NCI-H1930 (cell line): ENCODE measurements around the gene SWSAP1.
"Not testable (repeated sequence)": the region's sequence is repeated elsewhere in the genome, so short reads cannot be mapped to it uniquely, and the experiment has no call there.

ENCODE experiments used
- DNase-seq, 2 experiments: peaks; one replicate each; lab custom pipeline; 2025; lab: John Stamatoyannopoulos, UW

The SWSAP1 gene

GRCh38 chr19:11374433-11375142 is at the start of gene SWSAP1:
Gene SWSAP1 (plus strand): TSS chr19:11374666. CDS start chr19:11374681, 15 bp downstream.
- DNase-seq = peak; percentile 94 to 95

DNA sequence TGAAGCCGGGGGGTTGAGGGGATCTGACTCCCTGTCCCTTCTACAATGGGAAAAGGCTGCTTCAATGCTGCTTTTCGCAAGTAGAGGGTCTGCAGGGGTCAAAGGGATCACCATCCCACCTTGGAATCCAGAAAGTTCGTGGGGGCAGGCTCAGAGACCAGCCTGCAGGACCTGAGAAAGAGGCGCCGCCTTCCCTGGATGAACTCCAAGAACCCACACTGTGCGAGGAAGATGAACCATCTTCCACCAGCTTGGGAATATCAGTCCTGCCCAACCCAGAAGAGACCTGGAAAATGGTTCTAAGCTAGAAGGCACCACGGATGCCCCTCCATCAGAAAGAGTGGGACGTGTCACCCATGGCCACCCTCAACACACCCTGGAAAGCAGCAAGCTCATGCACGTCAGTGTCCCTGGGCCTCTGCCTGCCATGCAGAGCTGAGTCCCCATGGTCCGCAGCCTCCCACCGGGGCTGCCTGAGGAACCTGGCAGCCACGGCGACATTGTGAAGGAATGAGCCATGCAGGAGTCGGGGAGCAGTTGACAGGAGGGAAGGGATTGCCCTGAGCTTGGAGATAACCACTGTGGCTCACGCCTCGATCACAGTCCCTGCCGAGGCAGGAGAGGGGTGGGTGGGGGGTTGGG is 49.6 kb upstream of the SWSAP1 start:
- no peak for DNase-seq

DNA sequence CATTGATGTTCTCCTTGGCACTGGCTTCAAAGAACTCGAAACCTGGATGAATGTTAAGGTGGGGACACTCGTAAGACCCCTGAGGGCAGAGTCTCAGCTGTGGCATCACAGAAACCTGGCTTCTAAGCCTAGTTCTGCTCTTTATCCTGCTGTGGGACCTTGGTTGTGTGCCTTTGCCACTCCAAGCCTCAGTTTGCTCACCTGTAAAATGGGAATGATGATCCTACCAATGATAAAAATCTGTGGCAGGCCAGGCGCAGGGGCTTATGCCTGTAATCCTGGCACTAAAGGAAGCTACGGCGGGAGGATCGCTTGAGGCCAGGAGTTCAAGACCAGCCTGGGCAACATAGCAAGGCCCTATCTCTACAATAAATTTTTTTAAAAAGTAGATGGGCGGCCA is 48.9 kb upstream of the SWSAP1 start:
- DNase-seq = no peak

DNA sequence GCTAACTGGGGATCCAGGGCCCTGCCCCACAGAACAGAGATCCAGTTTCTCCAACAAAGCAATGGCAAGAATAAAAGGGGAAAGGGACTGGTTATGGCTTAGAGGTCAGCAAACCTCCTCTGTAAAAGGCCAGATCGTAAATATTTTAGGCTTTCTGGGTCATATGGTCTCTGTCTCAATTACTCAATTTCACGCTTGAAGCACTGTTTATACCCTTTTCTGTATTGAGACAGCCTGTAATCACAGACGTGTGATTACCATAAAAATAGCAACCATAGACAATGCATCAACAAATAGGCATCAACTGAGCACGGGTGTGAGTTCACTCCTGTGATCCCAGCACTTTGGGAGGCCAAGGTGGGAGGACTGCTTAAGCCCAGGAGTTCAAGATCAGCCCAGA is 44.3 kb upstream of the SWSAP1 start:
- DNase-seq = no peak

- DNase-seq = no peak
Observed at GRCh38 chr19:11331502-11331901, 43.0 kb upstream of the SWSAP1 start.

GRCh38 chr19:11332822-11333221 is 41.6 kb upstream of the SWSAP1 start:
- no peak for DNase-seq

GRCh38 chr19:11333838-11334237 is 40.6 kb upstream of the SWSAP1 start:
- not testable (repeated sequence) for DNase-seq

- DNase-seq = no peak
Observed at GRCh38 chr19:11335449-11336146, 38.9 kb upstream of the SWSAP1 start.

DNA sequence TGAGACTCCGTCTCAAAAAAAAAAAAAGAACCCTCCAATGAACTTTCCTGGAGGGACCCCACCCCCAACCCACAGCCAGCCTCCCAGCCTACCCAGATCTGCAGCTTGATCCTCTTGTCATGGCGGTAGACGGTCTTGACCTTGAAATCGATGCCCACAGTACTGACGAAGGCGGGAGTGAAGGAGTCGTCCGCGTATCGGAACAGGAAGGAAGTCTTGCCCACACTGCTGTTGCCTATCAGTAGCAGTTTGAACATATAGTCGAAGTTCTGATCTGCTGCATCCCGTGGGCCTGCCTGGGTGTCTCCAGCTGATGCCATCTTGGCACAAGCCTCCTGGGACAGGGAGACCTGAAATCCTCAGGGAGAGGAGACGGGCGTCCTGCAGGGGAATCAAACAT is 37.4 kb upstream of the SWSAP1 start:
- DNase-seq = no peak

- no peak for DNase-seq
Observed at GRCh38 chr19:11338121-11338520, 36.3 kb upstream of the SWSAP1 start.

DNA sequence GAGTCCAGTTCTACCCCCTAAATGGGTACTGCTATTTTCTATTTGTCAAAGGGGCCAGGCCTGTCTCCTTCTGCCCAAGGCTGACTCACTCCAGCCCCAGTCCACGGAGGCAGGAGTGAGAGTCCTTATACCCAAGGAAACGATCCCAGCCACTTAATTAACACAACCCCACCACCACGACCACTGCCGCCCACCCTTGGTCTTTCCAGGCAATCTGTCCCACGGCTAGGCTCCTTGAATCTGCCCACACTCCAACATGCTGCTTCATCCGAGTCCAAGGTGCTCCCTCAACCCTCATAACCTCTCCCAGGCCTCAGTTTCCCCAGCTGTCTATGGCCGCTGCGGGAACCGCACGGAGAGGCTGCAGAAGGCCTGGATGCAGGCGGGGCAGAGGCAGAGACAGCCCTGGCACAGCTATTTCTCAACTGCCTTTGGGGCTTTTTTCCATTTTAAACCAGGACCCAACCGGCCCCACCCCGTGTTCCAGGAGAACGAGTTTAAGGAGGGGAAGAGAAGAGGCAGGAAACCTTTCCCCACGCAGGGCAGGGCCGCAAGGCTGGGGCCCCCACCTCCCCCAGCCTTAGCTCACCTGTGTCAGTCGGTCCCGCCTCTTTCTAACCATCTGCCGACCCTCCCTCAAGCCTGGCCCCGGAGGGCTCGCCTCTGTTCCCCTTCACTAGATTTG is 35.8 kb upstream of the SWSAP1 start:
- DNase-seq = no peak

DNA sequence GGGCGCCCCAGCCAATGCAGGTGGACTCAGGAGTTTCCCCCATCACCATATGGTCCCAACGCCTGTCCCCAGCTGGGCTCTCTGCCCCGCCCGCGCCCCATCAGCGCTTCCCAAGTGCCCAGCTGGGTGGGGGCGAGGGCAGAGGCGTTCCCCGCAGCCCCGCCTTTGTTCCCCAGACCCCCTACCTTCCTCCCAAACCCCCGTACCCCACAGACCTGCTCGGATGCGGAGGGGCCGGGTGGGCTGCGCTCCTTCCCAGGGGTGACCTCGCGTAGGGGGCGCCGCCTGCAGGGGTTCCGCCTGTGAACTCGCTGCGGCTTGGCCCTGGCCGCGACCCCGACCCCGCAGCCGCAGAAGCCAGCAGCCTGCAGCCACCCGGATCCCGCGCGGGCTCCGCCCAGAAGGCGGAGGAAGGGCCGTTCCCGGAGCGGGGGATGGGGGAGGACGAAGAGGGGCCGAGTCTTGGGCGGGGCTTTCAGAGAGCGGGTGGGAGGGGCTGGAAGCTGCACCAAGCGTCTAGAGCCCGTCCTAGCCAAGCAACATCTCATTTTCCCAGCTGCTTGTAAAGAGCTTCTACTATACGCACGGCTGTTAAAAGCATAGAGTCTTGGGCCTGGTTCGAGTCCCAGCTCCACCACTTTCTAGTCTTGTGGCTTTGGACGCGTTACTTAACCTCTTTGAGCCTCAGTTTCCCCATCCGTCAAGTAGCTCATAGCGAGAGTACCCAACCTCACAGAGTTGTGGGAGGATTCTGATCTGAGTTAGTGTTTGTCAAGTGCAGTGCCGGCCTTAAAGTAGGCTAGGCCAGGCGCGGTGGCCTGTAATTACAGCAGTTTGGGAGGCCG is 35.0 kb upstream of the SWSAP1 start, which contains the start of gene RAB3D:
RAB3D (minus strand) TSS at position 404 of the 845 bp plus-strand sequence. CDS start 2,258 bp downstream, outside the sequence.
- peak; percentile 54 to 77 for DNase-seq

- not testable (repeated sequence) for DNase-seq
Observed at GRCh38 chr19:11340099-11340467, 34.4 kb upstream of the SWSAP1 start.

DNA sequence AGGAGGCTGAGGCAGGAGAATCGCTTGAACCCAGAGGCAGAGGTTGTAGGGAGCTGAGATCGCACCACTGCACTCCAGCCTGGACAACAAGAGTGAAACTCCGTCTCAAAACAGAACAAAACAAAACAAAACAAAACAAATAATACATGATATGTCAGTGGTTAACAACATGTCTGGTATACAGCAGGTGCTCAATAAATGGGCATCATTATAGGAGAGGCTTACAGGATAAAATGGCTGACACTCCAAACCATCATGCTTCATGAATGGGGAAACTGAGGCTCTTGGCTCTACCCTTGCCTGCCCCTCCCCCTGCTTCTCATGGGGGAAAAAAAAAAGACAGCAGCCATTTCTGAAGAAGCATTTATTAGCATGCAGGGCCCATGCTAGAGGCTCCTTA is 32.0 kb upstream of the SWSAP1 start:
- no peak for DNase-seq

DNA sequence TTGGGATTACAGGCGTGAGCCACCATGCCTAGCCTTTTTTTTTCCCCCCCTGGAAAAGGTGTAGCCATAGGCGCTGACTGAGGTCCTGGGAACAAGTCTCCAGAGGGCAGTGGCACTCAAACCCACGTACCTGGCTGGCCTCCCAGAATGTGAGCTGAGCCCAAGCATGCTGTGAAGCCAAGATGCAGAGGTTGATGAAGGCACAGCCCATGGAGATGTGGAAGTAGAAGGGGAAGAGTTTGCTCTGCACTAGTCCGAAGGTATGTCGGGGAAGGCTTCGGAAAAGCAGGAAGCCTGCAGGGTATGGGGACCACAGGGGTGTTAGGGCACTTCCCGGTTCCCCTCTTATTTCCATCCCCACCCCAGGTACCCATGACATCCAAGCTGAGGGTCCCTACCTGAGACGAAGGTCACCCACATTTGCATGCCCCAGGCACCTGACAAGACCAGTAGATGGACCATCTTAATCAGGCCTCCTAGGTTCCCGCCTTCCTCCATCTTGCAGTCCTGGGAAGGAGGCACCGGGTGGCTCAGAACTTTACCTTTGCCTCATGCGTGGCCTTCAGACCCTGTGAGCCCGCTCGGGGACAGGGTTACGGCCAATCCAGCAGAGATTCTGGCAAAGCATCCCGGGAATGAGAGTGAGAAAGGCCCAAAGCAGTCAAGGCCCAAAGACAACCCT is 29.2 kb upstream of the SWSAP1 start:
- DNase-seq = no peak

GRCh38 chr19:11346104-11346940 is 28.1 kb upstream of the SWSAP1 start, which contains the start of the genes CCDC159 and TMEM205:
Gene CCDC159 (plus strand): TSS chr19:11346519. CDS start chr19:11346607, 88 bp downstream.
Gene TMEM205 (minus strand): TSS chr19:11346268. CDS start chr19:11345619, 649 bp downstream.
- DNase-seq = peak; percentile 92 to 94

GRCh38 chr19:11347546-11348039 is 26.9 kb upstream of the SWSAP1 start:
- DNase-seq = no peak

GRCh38 chr19:11349171-11349570 is 25.3 kb upstream of the SWSAP1 start:
- DNase-seq = no peak

DNA sequence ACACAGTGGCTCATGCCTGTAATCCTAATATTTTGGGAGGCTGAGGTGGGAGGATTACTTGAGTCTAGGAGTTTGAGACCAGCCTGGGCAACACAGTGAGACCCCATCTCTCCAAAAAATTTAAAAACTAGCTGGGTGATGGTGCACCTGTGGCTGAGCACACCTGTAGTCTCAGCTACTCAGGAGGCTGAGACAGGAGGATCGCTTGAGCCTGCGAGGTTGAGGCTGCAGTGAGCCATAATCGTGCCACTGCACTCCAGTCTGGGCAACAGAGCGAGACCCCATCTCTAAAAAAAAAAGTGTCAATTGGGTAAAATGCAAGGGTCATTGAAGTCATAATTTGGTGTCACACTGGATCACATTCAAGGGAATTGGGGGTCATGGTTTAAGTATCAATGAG is 20.4 kb upstream of the SWSAP1 start:
- not testable (repeated sequence) for DNase-seq
